Ovary (tissue), 3 donors: ENCODE data around the gene SLC35C1.

Experiments
- EP300 ChIP-seq: sonication (generic); formaldehyde crosslinking; IDR thresholded peaks from one replicate; pipeline ENCODE4 v1.6.1; 2017; ENCODE audit warnings: antibody characterized with exemption
- TF ChIP-seq, protein P1 (sequence below), 3 donors: fragments of 450-650 bp in 2 of 3; fragments of 200-600 bp in 1 of 3; IDR thresholded peaks; one replicate each; pipeline versions ENCODE4 v1.5.1 to v1.8.0; 2016 to 2022; ENCODE audit warnings: antibody characterized with exemption in 3 of 3, mild to moderate bottlenecking in 1 of 3
- donor health status: DM: no; HTN: no; CAD: no.

DNA sequence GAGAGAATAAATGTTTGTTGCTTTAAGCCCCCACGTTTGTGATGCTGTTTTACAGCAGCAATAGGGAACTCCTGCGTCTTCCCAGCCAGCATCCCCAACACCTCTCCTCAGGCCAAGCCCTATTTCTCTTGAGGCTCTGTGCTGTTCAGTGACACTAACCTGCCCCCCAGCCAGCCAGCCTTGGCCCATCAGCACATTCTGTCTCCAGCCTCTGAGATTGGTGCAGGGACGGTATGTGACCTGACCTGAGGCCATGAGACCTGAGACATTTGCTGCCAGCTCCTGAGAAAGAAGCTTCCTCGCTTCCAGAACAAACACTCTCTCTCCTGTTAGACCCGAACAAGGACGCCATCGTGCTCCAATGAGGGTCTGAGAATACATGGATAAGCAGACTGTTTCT, 38.5 kb upstream of the SLC35C1 start:
- TF ChIP-seq, protein P1, sequence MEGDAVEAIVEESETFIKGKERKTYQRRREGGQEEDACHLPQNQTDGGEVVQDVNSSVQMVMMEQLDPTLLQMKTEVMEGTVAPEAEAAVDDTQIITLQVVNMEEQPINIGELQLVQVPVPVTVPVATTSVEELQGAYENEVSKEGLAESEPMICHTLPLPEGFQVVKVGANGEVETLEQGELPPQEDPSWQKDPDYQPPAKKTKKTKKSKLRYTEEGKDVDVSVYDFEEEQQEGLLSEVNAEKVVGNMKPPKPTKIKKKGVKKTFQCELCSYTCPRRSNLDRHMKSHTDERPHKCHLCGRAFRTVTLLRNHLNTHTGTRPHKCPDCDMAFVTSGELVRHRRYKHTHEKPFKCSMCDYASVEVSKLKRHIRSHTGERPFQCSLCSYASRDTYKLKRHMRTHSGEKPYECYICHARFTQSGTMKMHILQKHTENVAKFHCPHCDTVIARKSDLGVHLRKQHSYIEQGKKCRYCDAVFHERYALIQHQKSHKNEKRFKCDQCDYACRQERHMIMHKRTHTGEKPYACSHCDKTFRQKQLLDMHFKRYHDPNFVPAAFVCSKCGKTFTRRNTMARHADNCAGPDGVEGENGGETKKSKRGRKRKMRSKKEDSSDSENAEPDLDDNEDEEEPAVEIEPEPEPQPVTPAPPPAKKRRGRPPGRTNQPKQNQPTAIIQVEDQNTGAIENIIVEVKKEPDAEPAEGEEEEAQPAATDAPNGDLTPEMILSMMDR (IDR thresholded peaks at IDR 0.05): no peak
- no peak for TF ChIP-seq EP300
